Mucosa of gallbladder (tissue), 1 donor: ENCODE results near the gene ZNF805. TPM values are rescaled to one million over a fixed set of nuclear protein-coding genes. Genes with fewer than 3 reads are reported as not detected.
A peak's percentile ranks its signal among the peaks of the same experiment; 100 is the strongest.
"Not testable (repeated sequence)": the region's sequence is repeated elsewhere in the genome, so short reads cannot be mapped to it uniquely, and the experiment has no call there.

Experiments used
- DNase-seq: peaks from one replicate; pipeline ENCODE4 v3.0.0-alpha.2; 2020; ENCODE audit warnings: low spot score
- total RNA-seq: library from RNA; stranded (reverse); gene quantifications from one replicate; pipeline ENCODE4 v1.2.1, GENCODE V29; 2021
- donor health status: DM: no; HTN: no; CAD: no.

The ZNF805 gene
- total RNA-seq = 14.8 TPM

- DNase-seq = peak; percentile 95
Observed at GRCh38 chr19:57240311-57241090, at the start of gene ZNF805. TSS of gene ZNF805 (plus strand) at chr19:57240632. CDS start at chr19:57240892, 260 bp downstream.

DNA sequence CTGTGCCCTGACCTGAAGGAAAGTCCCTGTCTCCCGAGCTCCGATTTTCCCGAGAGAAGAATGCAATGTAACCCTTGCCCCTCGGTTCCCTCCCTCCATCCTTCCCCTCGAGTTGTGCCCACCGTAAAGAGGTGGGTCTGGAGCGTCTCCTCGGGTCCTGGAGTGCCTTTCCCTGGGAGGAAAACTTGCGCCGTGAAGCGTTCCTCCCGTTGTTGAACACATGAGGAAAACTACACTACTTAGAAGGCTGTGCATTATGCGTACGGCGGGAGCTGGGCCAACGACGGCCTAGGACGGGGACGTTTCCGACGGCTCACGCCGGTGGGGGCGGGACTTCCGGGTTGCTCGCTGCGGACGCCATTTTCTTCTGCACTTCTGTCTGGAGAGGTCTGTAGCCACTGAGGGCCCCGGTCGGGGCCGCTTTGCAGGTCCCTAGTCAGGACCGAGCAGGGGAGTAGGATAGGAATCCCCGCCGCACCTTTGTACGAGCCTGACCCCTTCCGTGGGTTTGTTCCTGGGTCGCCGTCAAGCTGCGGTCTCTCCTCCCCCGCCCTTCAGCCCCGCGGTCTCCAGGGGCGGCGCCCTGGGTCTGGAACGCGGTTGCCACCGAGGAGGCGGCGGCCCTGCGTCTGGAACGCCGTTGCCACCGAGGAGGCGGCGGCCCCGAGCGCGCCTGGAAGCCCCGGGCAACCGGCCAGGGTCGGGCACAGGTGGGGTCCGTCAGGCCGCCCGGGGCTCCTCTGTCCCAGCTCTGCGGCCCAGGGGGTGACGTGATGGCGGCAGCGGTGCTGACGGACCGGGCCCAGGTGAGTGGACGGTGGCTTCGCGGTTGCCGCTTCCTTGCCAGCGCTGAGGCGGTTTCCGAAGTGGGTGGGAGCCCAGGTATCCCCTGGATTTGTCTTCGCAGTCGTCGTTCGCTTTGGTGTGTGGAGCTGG lies 49.0 kb upstream of the ZNF805 start, which contains the start of gene ZNF264:
Gene ZNF264, plus strand, starts transcription at position 360 of the 936 bp plus-strand sequence. Its CDS starts 414 bp downstream, at position 774.
- DNase-seq = peak; percentile 92

DNA sequence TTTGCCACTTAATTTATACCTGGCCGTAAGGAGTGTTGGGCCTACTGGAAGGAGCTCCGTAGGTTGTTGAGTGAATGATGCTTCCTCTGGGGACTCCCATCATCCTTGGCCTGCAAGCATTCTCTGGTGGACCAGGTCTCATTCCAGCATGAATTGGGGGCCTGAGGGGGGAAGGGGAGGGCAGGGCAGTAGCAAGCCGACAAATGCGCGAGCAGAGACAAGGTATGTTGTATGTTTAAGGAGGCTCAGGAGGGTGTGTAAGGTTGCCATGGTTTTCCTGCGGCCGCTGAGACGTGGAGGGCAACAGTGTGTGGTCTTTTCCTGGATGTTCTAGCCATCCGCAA lies 48.4 kb upstream of the ZNF805 start:
- DNase-seq = no peak

GRCh38 chr19:57192993-57193392 lies 47.4 kb upstream of the ZNF805 start:
- DNase-seq = no peak

GRCh38 chr19:57197874-57198273 lies 42.6 kb upstream of the ZNF805 start:
- not testable (repeated sequence) for DNase-seq

GRCh38 chr19:57202160-57202559 lies 38.3 kb upstream of the ZNF805 start:
- no peak for DNase-seq

- no peak for DNase-seq
Observed at GRCh38 chr19:57210381-57210780, 30.1 kb upstream of the ZNF805 start.

- no peak for DNase-seq
Observed at GRCh38 chr19:57212109-57212508, 28.3 kb upstream of the ZNF805 start.

DNA sequence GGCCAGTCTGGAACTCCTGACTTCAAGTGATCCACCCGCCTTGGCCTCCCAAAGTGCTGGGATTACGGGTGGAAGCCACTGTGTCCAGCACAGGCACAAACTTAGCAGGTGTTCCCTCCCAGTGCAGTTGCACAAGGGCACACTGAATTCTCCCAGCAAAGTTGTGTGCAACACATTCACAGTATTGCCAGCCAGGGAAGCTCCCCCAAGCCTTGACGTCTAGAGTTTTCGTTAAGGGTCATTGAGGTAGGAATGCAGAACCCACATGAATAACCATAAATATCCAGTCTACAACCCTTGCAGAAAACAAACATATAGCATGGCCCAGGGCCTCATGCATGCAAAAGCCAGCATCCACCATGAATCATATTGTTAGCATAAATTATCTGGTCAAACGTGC lies 12.9 kb upstream of the ZNF805 start:
- no peak for DNase-seq

DNA sequence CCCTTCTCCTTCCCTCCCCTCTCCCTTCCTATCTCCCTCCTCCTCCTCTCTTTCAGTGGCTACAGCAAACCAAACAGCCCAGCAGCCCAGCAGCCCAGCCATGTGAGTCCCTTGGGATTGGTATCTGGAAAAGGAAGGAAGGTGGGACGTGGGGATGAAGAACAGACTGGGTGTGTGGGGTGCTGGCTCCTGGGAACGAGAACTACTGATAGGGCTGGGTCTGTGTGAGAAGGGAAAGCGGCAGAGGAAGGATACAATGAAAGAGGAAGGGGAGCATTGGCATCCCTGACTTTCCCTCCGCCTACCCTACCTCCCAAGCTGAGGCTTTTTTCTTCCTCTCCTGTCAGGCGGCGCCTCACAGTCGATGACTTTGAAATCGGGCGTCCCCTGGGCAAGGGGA lies 8.7 kb upstream of the ZNF805 start:
- DNase-seq = no peak

DNA sequence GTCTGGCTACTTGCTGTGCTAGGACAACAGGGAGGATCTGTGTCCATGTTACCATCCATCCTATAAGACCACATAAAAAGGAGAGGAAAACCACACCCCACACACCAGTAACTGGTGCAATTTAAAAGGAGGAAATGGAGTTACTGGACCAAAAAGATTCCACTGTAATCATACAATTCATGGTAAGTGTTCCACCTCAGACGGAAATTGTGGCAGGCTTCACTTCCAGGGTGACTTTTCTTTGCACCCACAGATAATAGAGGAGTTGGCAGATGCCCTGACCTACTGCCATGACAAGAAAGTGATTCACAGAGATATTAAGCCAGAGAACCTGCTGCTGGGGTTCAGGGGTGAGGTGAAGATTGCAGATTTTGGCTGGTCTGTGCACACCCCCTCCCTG lies 7.2 kb upstream of the ZNF805 start:
- no peak for DNase-seq

DNA sequence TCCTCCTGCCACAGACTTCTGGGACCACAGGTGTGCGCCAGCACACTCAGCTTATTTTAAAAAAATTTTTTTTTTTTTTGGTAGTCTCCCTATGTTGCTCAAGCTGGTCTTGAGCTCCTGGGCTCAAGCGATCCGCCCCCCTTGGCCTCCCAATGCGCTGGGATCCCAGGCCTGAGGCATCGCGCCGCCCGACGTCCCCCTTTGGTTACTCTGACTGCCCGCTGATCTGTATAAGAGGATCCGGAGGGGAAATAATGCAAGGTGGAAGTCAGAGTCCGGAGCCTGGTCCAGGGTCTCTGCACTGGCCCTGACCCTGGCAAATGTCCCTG lies 486 bp upstream of the ZNF805 start:
- no peak for DNase-seq

DNA sequence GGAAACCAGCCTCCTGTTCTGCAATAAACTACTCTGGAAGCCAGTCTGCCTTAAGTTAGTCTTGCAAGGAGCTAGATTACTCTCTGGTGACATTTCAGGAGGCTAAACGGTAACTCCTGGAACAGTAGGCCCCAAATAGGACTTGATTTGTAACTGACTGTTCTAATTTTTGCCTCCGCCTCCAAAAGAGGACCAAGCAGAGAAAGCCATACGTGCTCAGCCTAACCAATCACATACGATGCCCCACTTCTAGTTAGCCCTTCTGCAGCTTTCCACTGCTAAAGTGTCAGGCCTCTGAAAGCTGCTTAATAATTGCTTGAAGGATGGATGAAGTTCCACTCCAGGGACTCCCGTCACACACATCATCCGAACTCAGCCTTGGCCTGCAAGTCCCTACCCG lies 744 bp downstream of the ZNF805 start:
- DNase-seq = no peak

- no peak for DNase-seq
Observed at GRCh38 chr19:57242821-57243220, 2.4 kb downstream of the ZNF805 start.

DNA sequence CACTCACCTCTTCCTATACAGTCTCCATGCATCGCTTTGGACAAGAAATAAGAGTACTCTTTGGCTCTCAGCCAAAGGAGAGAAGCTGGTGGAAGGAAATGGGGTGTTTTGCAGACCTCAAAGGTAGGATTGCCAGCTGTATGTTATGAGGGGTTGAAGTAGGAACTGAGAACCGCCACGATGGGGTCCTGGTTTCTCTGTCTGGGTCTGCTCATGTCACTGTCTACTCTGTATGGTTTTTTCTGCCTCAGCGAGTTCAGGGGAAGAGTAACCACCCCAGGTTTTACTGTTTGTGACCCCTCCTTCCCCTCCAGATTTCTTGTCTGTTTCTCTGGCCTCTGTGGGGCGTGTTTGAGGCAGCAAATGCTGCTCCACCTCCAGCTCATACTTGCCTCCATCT lies 4.1 kb downstream of the ZNF805 start:
- DNase-seq = no peak

GRCh38 chr19:57245066-57245465 lies 4.6 kb downstream of the ZNF805 start:
- DNase-seq = no peak

DNA sequence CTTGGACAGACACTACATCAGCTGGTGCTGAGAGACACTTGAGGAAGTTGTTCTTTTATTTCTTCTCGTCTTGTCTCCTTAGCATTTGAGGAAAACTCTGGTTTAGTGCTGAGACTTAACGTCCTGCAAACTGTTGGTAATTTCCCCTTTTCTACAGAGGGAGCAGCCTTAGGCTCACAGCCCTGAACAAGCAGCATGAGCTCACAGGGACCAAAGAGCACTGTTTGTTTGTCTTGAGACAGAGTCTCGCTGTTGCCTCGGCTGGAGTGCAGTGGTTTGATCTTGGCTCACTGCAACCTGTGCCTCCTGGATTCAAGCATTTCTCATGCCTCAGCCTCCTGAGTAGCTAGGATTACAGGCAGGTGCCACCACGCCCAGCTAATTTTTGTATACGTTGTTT lies 5.5 kb downstream of the ZNF805 start:
- DNase-seq = no peak

DNA sequence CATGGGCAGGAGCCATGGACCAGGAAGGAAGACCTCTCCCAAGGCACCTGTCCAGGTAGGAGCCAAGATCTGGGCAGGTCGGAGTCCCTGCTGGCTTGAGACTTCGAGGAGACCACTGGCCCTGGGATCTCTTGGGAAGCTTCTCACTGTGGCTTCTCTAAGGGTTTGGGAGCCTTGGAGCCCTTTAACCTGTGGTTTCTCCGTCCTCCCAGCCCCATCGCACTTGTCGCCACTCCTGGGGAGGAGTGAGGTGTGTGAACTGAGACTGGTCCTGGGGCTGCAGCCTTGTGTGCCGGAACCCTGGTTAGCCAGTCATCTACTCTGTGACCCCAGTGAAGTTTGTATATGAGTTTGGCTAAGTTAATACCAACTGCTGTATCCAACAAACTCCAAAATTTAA lies 8.2 kb downstream of the ZNF805 start:
- DNase-seq = no peak

DNA sequence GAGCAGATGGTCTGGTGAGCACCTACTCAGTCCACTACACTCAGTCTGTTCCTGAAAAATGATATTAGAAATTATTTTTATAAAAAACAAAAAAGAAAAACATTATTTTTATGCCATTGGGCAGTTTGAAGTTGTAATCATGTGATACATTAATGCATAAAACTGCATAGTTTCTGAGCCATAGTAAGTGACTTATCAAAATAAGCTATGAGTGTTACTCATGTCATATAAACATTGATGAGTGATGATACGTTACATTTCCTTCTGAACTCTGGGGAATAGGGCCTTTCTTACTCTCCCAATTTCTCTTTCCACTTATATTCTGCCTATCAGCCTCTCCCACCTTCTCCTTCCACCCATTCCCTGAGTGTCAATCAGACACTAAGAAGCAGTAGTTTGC lies 8.9 kb downstream of the ZNF805 start:
- DNase-seq = no peak

GRCh38 chr19:57253767-57254166 lies 13.3 kb downstream of the ZNF805 start:
- not testable (repeated sequence) for DNase-seq

DNA sequence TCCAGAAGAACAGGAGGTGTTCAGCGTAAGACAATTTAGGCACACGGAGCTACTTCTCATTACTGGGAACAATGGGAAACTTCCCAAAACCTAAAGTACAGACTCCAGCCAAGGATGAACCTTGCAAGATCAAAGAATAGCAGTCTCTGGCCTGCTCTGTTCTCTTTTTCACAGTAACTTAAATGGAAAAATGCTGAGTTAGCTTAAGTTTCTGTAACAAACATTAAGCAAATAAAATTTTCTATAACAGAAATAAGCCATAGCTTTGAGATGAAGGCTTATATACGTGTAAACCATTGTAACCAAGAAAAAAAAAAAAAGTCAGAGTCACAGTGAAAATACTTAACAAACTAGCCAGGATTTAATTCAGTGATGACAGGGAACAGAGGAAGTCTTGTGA lies 21.6 kb downstream of the ZNF805 start:
- DNase-seq = no peak

- DNase-seq = no peak
Observed at GRCh38 chr19:57263244-57263741, 22.9 kb downstream of the ZNF805 start.

- no peak for DNase-seq
Observed at GRCh38 chr19:57267291-57267690, 26.9 kb downstream of the ZNF805 start.
